22Rv1 (cell line): Measurements from ENCODE around the gene MTURN.

ENCODE experiments used
- ZFX ChIP-seq: fragments of 450-650 bp; IDR thresholded peaks from 2 replicates; pipeline ENCODE4 v1.6.1; 2017; ENCODE audit warnings: antibody characterized with exemption, borderline replicate concordance
- TF ChIP-seq, protein P1 (sequence below): fragments of 450-650 bp; IDR thresholded peaks from 2 replicates; pipeline ENCODE4 v1.5.1; 2017; ENCODE audit warnings: mild to moderate bottlenecking

DNA sequence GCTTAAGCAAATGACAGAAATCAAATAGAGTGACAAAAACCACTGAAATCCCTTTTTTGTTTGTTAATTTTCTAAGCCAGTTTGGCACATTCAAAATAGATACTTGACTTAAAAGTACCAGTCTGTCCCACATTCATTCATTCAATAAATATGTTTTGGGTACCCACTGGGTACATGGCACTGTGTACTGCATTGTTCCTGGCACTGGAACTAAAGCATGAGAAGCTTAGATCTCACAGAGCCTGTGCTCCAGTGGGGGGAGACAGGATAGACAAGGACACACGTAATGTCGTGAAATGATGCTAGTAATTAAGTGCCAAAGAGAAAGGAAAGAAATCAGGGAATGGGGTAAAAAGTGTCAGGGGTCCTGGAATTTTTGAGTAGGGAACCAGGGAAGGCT is 13.0 kb downstream of the MTURN start:
- TF ChIP-seq, protein P1, sequence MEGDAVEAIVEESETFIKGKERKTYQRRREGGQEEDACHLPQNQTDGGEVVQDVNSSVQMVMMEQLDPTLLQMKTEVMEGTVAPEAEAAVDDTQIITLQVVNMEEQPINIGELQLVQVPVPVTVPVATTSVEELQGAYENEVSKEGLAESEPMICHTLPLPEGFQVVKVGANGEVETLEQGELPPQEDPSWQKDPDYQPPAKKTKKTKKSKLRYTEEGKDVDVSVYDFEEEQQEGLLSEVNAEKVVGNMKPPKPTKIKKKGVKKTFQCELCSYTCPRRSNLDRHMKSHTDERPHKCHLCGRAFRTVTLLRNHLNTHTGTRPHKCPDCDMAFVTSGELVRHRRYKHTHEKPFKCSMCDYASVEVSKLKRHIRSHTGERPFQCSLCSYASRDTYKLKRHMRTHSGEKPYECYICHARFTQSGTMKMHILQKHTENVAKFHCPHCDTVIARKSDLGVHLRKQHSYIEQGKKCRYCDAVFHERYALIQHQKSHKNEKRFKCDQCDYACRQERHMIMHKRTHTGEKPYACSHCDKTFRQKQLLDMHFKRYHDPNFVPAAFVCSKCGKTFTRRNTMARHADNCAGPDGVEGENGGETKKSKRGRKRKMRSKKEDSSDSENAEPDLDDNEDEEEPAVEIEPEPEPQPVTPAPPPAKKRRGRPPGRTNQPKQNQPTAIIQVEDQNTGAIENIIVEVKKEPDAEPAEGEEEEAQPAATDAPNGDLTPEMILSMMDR = no peak
- TF ChIP-seq ZFX = no peak
